H1 (cell line): Measurements from ENCODE around the gene HILPDA.

Experiments
- ASH2L ChIP-seq: fragments of 200-600, 300-600 bp; sonication (generic); IDR thresholded peaks from one replicate; pipeline ENCODE4 v1.7.1; 2017; ENCODE audit warnings: low read length
- ATF2 ChIP-seq: IDR thresholded peaks from 2 replicates; pipeline ENCODE4 v1.6.1; 2012; ENCODE audit warnings: low read length, inconsistent platforms
- CHD2 ChIP-seq: IDR thresholded peaks from 2 replicates; pipeline ENCODE4 v1.6.1; 2012; ENCODE audit warnings: low read length, improper control_type of control experiment
- EZH2 ChIP-seq: fragments of 200-600 bp; sonication (generic); IDR thresholded peaks from 2 replicates; pipeline ENCODE4 v1.7.1; 2012; ENCODE audit warnings: low read depth, mild to moderate bottlenecking, moderate library complexity, low read length, inconsistent platforms; ENCODE audit not compliant: severe bottlenecking
- GABPA ChIP-seq: IDR thresholded peaks from 2 replicates; pipeline ENCODE4 v1.6.1; 2011; ENCODE audit warnings: mild to moderate bottlenecking, low read length, moderate library complexity, borderline replicate concordance; ENCODE audit not compliant: insufficient read depth
- HDAC6 ChIP-seq: IDR thresholded peaks from one replicate; pipeline ENCODE4 v1.7.1; 2012; ENCODE audit warnings: low read depth, mild to moderate bottlenecking, inconsistent platforms, low read length, moderate library complexity
- PHF8 ChIP-seq: fragments of 200-600 bp; sonication (generic); conservative IDR thresholded peaks from 2 replicates; pipeline ENCODE4 v1.7.1; 2012; ENCODE audit warnings: low read depth, mild to moderate bottlenecking, inconsistent platforms, low read length, moderate library complexity
- RXRA ChIP-seq: IDR thresholded peaks from 2 replicates; pipeline ENCODE4 v1.6.1; 2011; ENCODE audit warnings: low read depth, mild to moderate bottlenecking, low read length, moderate library complexity; ENCODE audit not compliant: insufficient read depth
- TBP ChIP-seq: IDR thresholded peaks from 2 replicates; pipeline ENCODE4 v1.6.1; 2011; ENCODE audit warnings: low read depth, low read length, improper control_type of control experiment
- TF ChIP-seq, protein P1 (sequence below), 3 experiments: IDR thresholded peaks; 1 replicate in 2 of 3; 2 replicates in 1 of 3; pipeline versions ENCODE4 v1.5.1 to v1.6.1; 2011; ENCODE audit warnings: low read length in 3 of 3, mild to moderate bottlenecking in 3 of 3, inconsistent platforms in 2 of 3, low read depth in 1 of 3, moderate library complexity in 1 of 3; ENCODE audit not compliant: insufficient read depth in 1 of 3; ENCODE audit errors: control extremely low read depth in 1 of 3

- TF ChIP-seq EZH2, result no peak
- TF ChIP-seq ASH2L, result no peak
- no peak for TF ChIP-seq CHD2
- no peak for TF ChIP-seq GABPA
- TF ChIP-seq, protein P1, sequence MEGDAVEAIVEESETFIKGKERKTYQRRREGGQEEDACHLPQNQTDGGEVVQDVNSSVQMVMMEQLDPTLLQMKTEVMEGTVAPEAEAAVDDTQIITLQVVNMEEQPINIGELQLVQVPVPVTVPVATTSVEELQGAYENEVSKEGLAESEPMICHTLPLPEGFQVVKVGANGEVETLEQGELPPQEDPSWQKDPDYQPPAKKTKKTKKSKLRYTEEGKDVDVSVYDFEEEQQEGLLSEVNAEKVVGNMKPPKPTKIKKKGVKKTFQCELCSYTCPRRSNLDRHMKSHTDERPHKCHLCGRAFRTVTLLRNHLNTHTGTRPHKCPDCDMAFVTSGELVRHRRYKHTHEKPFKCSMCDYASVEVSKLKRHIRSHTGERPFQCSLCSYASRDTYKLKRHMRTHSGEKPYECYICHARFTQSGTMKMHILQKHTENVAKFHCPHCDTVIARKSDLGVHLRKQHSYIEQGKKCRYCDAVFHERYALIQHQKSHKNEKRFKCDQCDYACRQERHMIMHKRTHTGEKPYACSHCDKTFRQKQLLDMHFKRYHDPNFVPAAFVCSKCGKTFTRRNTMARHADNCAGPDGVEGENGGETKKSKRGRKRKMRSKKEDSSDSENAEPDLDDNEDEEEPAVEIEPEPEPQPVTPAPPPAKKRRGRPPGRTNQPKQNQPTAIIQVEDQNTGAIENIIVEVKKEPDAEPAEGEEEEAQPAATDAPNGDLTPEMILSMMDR (IDR thresholded peaks at IDR 0.05; ENCODE audit: control extremely low read depth in 1 of 3, insufficient read depth in 1 of 3, low read depth in 1 of 3, low read length in 3 of 3), result no peak
- no peak for TF ChIP-seq TBP
- no peak for TF ChIP-seq RXRA
- TF ChIP-seq ATF2, result no peak
- TF ChIP-seq HDAC6, result no peak
- TF ChIP-seq PHF8, result no peak
Measured at GRCh38 chr7:128447941-128448564, 7.6 kb upstream of the HILPDA start.
